Thoracic aorta (tissue), 2 donors: ENCODE measurements around the gene PROK2. TPM values are rescaled to one million over a fixed set of nuclear protein-coding genes. Genes with fewer than 3 reads are reported as not detected.

Experiments used
- ATAC-seq: fragments of 150-250 bp; one replicate; pipeline ENCODE4 v1.8.0; 2017; ENCODE audit warnings: low read depth; ENCODE audit not compliant: insufficient number of reproducible peaks, low FRiP score
- DNase-seq: peaks from one replicate; pipeline ENCODE4 v3.0.0-alpha.2; 2020; ENCODE audit warnings: low spot score
- H3K27ac ChIP-seq, 2 donors: fragments of 200-600 bp; sonication (generic); 1 replicate in 1 of 2; 2 replicates in 1 of 2; pipeline ENCODE4 v1.5.1; 2016; ENCODE audit warnings: mild to moderate bottlenecking in 2 of 2, moderate library complexity in 2 of 2
- H3K27me3 ChIP-seq: fragments of 200-600 bp; sonication (generic); replicated peaks from 2 replicates; pipeline ENCODE4 v1.6.0; 2016; ENCODE audit warnings: mild to moderate bottlenecking; ENCODE audit not compliant: insufficient read depth
- H3K36me3 ChIP-seq: fragments of 200-600 bp; sonication (generic); one replicate; pipeline ENCODE4 v1.5.1; 2016
- H3K4me1 ChIP-seq, 2 donors: fragments of 200-600 bp; sonication (generic); 1 replicate in 1 of 2; 2 replicates in 1 of 2; pipeline versions ENCODE4 v1.5.1 to v1.6.0; 2016; ENCODE audit warnings: low read depth in 2 of 2, mild to moderate bottlenecking in 1 of 2; ENCODE audit not compliant: control insufficient read depth in 1 of 2
- H3K4me3 ChIP-seq: fragments of 200-600 bp; sonication (generic); 2 replicates; pipeline ENCODE4 v1.5.1; 2016; ENCODE audit warnings: mild to moderate bottlenecking
- H3K9me3 ChIP-seq: fragments of 200-600 bp; sonication (generic); 2 replicates; pipeline ENCODE4 v1.5.1; 2016
- CTCF ChIP-seq: fragments of 200-600 bp; sonication (generic); IDR thresholded peaks from one replicate; pipeline ENCODE4 v1.5.1; 2019; ENCODE audit warnings: antibody characterized with exemption
- total RNA-seq, 2 donors: library from RNA; depleted of rRNA; stranded (reverse); fragments of >200 nt; gene quantifications; one replicate each; pipeline versions ENCODE4 v1.1.0 to v1.2.3, GENCODE V29; 2016

The PROK2 gene
- total RNA-seq, 2 donors from 2014 or later, result 0.71 TPM; not detected in 1

- no peaks in the 10 kb centered on the region for H3K27me3 ChIP-seq
- no peak for TF ChIP-seq CTCF
- H3K4me1 ChIP-seq, result no peaks in the 10 kb centered on the region
- no peak overlapping the region for H3K27ac ChIP-seq
- DNase-seq (no peak), ATAC-seq (no peak)
- H3K36me3 ChIP-seq, result no peaks in the 10 kb centered on the region
- no peaks in the 10 kb centered on the region for H3K9me3 ChIP-seq
- no peak overlapping the region for H3K4me3 ChIP-seq
Observed at GRCh38 chr3:71759401-71759800, 25.5 kb downstream of the PROK2 start.

- DNase-seq, result no peak
- TF ChIP-seq CTCF, result no peak
- Histone ChIP-seq H3K4me1 (no peaks in the 10 kb centered on the region), H3K4me3 (no peak overlapping the region), H3K27me3 (no peaks in the 10 kb centered on the region), H3K36me3 (no peaks in the 10 kb centered on the region), H3K9me3 (no peaks in the 10 kb centered on the region), H3K27ac (no peak overlapping the region)
- ATAC-seq, result no peak
Observed at GRCh38 chr3:71758091-71758490, 26.9 kb downstream of the PROK2 start.

GRCh38 chr3:71754610-71755253 lies 30.2 kb downstream of the PROK2 start:
- no peak for ATAC-seq

GRCh38 chr3:71753701-71754609 lies 31.0 kb downstream of the PROK2 start, which contains the start of gene GPR27:
Gene GPR27, plus strand, starts transcription at chr3:71753855. Its CDS starts 195 bp downstream, at chr3:71754050.
- DNase-seq (no peak), ATAC-seq (no peak)
- no peak for TF ChIP-seq CTCF
- Histone ChIP-seq H3K36me3 (no peaks in the 10 kb centered on the region), H3K27me3 (no peaks in the 10 kb centered on the region), H3K4me3 (peak within 1 kb of the TSS; percentile 59), H3K27ac (no peak within 1 kb of the TSS), H3K9me3 (no peaks in the 10 kb centered on the region), H3K4me1 (no peaks in the 10 kb centered on the region)

More at GRCh38 chr3:71754610-71755253, 30.2 kb downstream of the PROK2 start:
- DNase-seq, result no peak
- no peak for TF ChIP-seq CTCF
- Histone ChIP-seq H3K4me1 (no peaks in the 10 kb centered on the region), H3K36me3 (no peaks in the 10 kb centered on the region), H3K9me3 (no peaks in the 10 kb centered on the region), H3K27ac (no peak overlapping the region), H3K4me3 (peak overlapping the region; percentile 59), H3K27me3 (no peaks in the 10 kb centered on the region)
